Mesenchymal stem cell (in vitro differentiated cells and primary cell): ENCODE measurements around the gene ABCG2.
A peak's percentile ranks its signal among the peaks of the same experiment; 100 is the strongest.

Experiments used
- DNase-seq: peaks from one replicate; pipeline ENCODE4 v3.0.0-alpha.2; 2013
- H2AFZ ChIP-seq: one replicate; pipeline ENCODE4 v1.6.1; 2013; ENCODE audit warnings: low read depth, mild to moderate bottlenecking, control low read depth, inconsistent platforms, low read length, moderate library complexity
- H2AK5ac ChIP-seq: 2 replicates; pipeline ENCODE4 v1.6.1; 2013; ENCODE audit warnings: low read length, moderate library complexity, mild to moderate bottlenecking, inconsistent platforms; ENCODE audit not compliant: severe bottlenecking
- H2BK120ac ChIP-seq: one replicate; pipeline ENCODE4 v1.6.1; 2013; ENCODE audit warnings: low read depth, mild to moderate bottlenecking, inconsistent platforms, low read length, moderate library complexity
- H2BK12ac ChIP-seq, 2 experiments: one replicate each; pipeline ENCODE4 v1.6.1; 2013; ENCODE audit warnings: inconsistent platforms in 2 of 2, low read length in 2 of 2, mild to moderate bottlenecking in 2 of 2, moderate library complexity in 2 of 2, control low read depth in 1 of 2
- H2BK15ac ChIP-seq: one replicate; pipeline ENCODE4 v1.6.1; 2013; ENCODE audit warnings: mild to moderate bottlenecking, low read depth, inconsistent platforms; ENCODE audit not compliant: poor library complexity, severe bottlenecking
- H2BK5ac ChIP-seq: 2 replicates; pipeline ENCODE4 v1.6.1; 2013; ENCODE audit warnings: low read depth, mild to moderate bottlenecking, low read length, control low read depth, inconsistent platforms; ENCODE audit not compliant: poor library complexity, severe bottlenecking
- H3K14ac ChIP-seq, 2 experiments: one replicate each; pipeline ENCODE4 v1.6.1; 2013; ENCODE audit warnings: inconsistent platforms in 2 of 2, low read length in 2 of 2, control low read depth in 1 of 2, mild to moderate bottlenecking in 1 of 2, moderate library complexity in 1 of 2
- H3K18ac ChIP-seq, 2 experiments: one replicate each; pipeline ENCODE4 v1.6.1; 2013; ENCODE audit warnings: inconsistent platforms in 2 of 2, low read length in 2 of 2, control low read depth in 1 of 2, low read depth in 1 of 2, mild to moderate bottlenecking in 1 of 2
- H3K23ac ChIP-seq, 2 experiments: one replicate each; pipeline ENCODE4 v1.6.1; 2013; ENCODE audit warnings: inconsistent platforms in 2 of 2, low read length in 2 of 2, mild to moderate bottlenecking in 2 of 2, moderate library complexity in 2 of 2, control low read depth in 1 of 2
- H3K27ac ChIP-seq: 2 replicates; pipeline ENCODE4 v1.5.1; 2013; ENCODE audit warnings: mild to moderate bottlenecking, moderate library complexity, low read length, control low read depth, inconsistent platforms; ENCODE audit not compliant: poor library complexity, severe bottlenecking
- H3K27me3 ChIP-seq, 2 experiments: 2 replicates each; pipeline versions ENCODE4 v1.6.1 to v1.7.0; 2013; ENCODE audit warnings: low read length in 2 of 2, mild to moderate bottlenecking in 2 of 2, moderate library complexity in 2 of 2, control low read depth in 1 of 2, inconsistent platforms in 1 of 2; ENCODE audit not compliant: control insufficient read depth in 1 of 2, insufficient read depth in 1 of 2
- H3K36me3 ChIP-seq, 2 experiments: 2 replicates each; pipeline versions ENCODE4 v1.6.1 to v1.7.0; 2013; ENCODE audit warnings: low read length in 2 of 2, control low read depth in 1 of 2, inconsistent platforms in 1 of 2, low read depth in 1 of 2, mild to moderate bottlenecking in 1 of 2; ENCODE audit not compliant: insufficient read depth in 2 of 2, control insufficient read depth in 1 of 2
- H3K4ac ChIP-seq, 2 experiments: one replicate each; pipeline ENCODE4 v1.6.1; 2013; ENCODE audit warnings: inconsistent platforms in 2 of 2, low read length in 2 of 2, mild to moderate bottlenecking in 2 of 2, moderate library complexity in 2 of 2, control low read depth in 1 of 2, low read depth in 1 of 2
- H3K4me1 ChIP-seq: 2 replicates; pipeline ENCODE4 v1.6.1; 2013; ENCODE audit warnings: low read depth, low read length, control low read depth; ENCODE audit not compliant: control insufficient read depth, insufficient read depth
- H3K4me2 ChIP-seq: 2 replicates; pipeline ENCODE4 v1.6.1; 2013; ENCODE audit warnings: low read length, mild to moderate bottlenecking, inconsistent platforms; ENCODE audit not compliant: poor library complexity, severe bottlenecking
- H3K4me3 ChIP-seq, 2 experiments: 2 replicates each; pipeline versions ENCODE4 v1.5.1 to v1.7.0; 2013; ENCODE audit warnings: low read length in 2 of 2, mild to moderate bottlenecking in 2 of 2, control low read depth in 1 of 2, low read depth in 1 of 2; ENCODE audit not compliant: insufficient read depth in 1 of 2
- H3K79me1 ChIP-seq: replicated peaks from 2 replicates; pipeline ENCODE4 v1.6.1; 2013; ENCODE audit warnings: mild to moderate bottlenecking, control low read depth, low read length, inconsistent platforms; ENCODE audit not compliant: poor library complexity, severe bottlenecking
- H3K9ac ChIP-seq: 2 replicates; pipeline ENCODE4 v1.7.0; 2013; ENCODE audit warnings: mild to moderate bottlenecking, low read length, moderate library complexity
- H3K9me3 ChIP-seq: 2 replicates; pipeline ENCODE4 v1.7.0; 2013; ENCODE audit warnings: mild to moderate bottlenecking, low read length; ENCODE audit not compliant: control insufficient read depth
- H4K8ac ChIP-seq: one replicate; pipeline ENCODE4 v1.6.1; 2013; ENCODE audit warnings: inconsistent platforms, mild to moderate bottlenecking, low read length, moderate library complexity
- H4K91ac ChIP-seq: one replicate; pipeline ENCODE4 v1.6.1; 2013; ENCODE audit warnings: mild to moderate bottlenecking, low read length, inconsistent platforms
- WGBS: methylation state at CpG from one replicate; pipeline ENCODE4 v1.1.7; 2013; ENCODE audit warnings: mixed read lengths; 5-methylcytosine and 5-hydroxymethylcytosine counted together

The ABCG2 gene

DNA sequence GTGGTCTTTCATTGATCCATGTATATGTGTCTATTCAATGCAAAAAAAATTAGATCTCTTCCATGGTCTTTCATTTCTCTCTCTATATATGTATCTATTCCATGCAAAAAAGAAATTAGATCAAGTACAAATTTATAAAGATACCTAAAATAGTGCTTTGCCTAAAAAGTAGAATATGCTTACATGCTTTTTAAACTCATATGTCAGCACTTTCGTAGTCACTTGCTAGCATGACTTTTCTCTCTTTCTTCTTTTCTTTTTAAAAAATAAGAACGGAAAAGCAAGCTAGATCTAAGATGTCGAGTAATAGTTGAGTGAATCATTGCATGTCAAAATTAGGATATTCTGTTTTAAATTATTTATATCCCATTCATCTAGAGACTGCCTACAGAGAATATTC lies 100.1 kb downstream of the ABCG2 start:
- Histone ChIP-seq H2BK5ac (no peak overlapping the region), H3K4me1 (no peaks in the 10 kb centered on the region), H2AK5ac (no peak overlapping the region), H2AFZ (no peak overlapping the region), H3K4me2 (no peak overlapping the region), H3K23ac (no peak overlapping the region), H2BK12ac (no peak overlapping the region), H3K9me3 (no peaks in the 10 kb centered on the region), H3K14ac (no peak overlapping the region), H3K36me3 (peaks cover 13 to 74% of the 10 kb centered on the region in 2 experiments), H4K91ac (no peak overlapping the region), H3K79me1 (peaks cover 3% of the 10 kb centered on the region), H3K27me3 (no peaks in the 10 kb centered on the region), H3K18ac (no peak overlapping the region), H2BK120ac (no peak overlapping the region), H4K8ac (no peak overlapping the region), H3K4me3 (no peak overlapping the region), H2BK15ac (no peak overlapping the region), H3K9ac (no peak overlapping the region), H3K27ac (no peak overlapping the region), H3K4ac (no peak overlapping the region)
- no peak for DNase-seq
- WGBS = 100% methylated on average over 1 of the region's 3 CpGs

GRCh38 chr4:88054901-88055300 lies 103.5 kb downstream of the ABCG2 start:
- Histone ChIP-seq H3K4me3 (no peak overlapping the region), H2AFZ (no peak overlapping the region), H3K9ac (no peak overlapping the region), H3K4me1 (no peaks in the 10 kb centered on the region), H4K91ac (no peak overlapping the region), H2BK5ac (no peak overlapping the region), H3K36me3 (peaks cover 26 to 79% of the 10 kb centered on the region in 2 experiments), H4K8ac (no peak overlapping the region), H2AK5ac (no peak overlapping the region), H3K9me3 (no peaks in the 10 kb centered on the region), H3K27ac (no peak overlapping the region), H3K4me2 (no peak overlapping the region), H3K79me1 (peaks cover 3% of the 10 kb centered on the region), H3K27me3 (no peaks in the 10 kb centered on the region), H2BK15ac (no peak overlapping the region), H2BK120ac (no peak overlapping the region), H3K23ac (no peak overlapping the region), H3K14ac (no peak overlapping the region), H2BK12ac (no peak overlapping the region), H3K4ac (no peak overlapping the region), H3K18ac (no peak overlapping the region)
- WGBS = 84% methylated on average over 3 of the region's 3 CpGs
- peak; percentile 69 for DNase-seq

DNA sequence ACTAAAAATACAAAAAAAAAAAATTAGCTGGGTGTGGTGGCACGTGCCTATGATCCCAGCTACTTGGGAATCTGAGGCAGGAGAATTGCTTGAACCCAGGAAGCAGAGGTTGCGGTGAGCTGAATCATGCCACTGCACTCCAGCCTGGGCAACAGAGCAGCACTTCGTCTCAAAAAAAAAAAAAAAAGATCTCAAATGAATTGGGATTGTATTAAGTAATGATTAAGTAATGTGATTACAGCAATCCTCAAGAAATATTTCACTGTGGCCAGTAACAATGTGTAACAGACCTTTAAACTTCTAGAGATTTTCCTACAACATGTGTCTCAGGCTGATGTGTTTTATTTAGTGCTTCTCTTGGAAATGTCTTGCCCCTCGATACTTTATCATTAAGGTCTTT lies 104.2 kb downstream of the ABCG2 start:
- no peak overlapping the region for H2AK5ac ChIP-seq
- no peaks in the 10 kb centered on the region for H3K4me1 ChIP-seq
- H3K27me3 ChIP-seq = no peaks in the 10 kb centered on the region
- H2BK15ac ChIP-seq = no peak overlapping the region
- peaks cover 1% of the 10 kb centered on the region for H3K79me1 ChIP-seq
- H3K27ac ChIP-seq = no peak overlapping the region
- H3K23ac ChIP-seq = no peak overlapping the region
- H3K18ac ChIP-seq = no peak overlapping the region
- no peak overlapping the region for H3K14ac ChIP-seq
- no peak overlapping the region for H3K4ac ChIP-seq
- H2BK12ac ChIP-seq = no peak overlapping the region
- H3K9ac ChIP-seq = no peak overlapping the region
- peaks cover 24 to 77% of the 10 kb centered on the region in 2 experiments for H3K36me3 ChIP-seq
- no peaks in the 10 kb centered on the region for H3K9me3 ChIP-seq
- H3K4me3 ChIP-seq = no peak overlapping the region
- WGBS = 88% methylated on average over 4 of the region's 4 CpGs
- no peak overlapping the region for H2BK5ac ChIP-seq
- no peak for DNase-seq
- H3K4me2 ChIP-seq = no peak overlapping the region
- H2BK120ac ChIP-seq = no peak overlapping the region
- H4K91ac ChIP-seq = no peak overlapping the region
- no peak overlapping the region for H4K8ac ChIP-seq
- no peak overlapping the region for H2AFZ ChIP-seq

- Histone ChIP-seq H4K91ac (no peak overlapping the region), H2BK120ac (no peak overlapping the region), H3K18ac (no peak overlapping the region), H3K4me3 (no peak overlapping the region), H3K36me3 (peaks cover 23 to 90% of the 10 kb centered on the region in 2 experiments), H3K9me3 (no peaks in the 10 kb centered on the region), H3K9ac (no peak overlapping the region), H2AK5ac (no peak overlapping the region), H3K79me1 (peaks cover 18% of the 10 kb centered on the region), H3K23ac (no peak overlapping the region), H3K4ac (no peak overlapping the region), H2AFZ (no peak overlapping the region), H4K8ac (no peak overlapping the region), H3K27ac (no peak overlapping the region), H2BK5ac (no peak overlapping the region), H2BK12ac (no peak overlapping the region), H3K4me2 (no peak overlapping the region), H3K4me1 (no peaks in the 10 kb centered on the region), H3K27me3 (no peaks in the 10 kb centered on the region), H3K14ac (no peak overlapping the region), H2BK15ac (no peak overlapping the region)
- no peak for DNase-seq
Measured at GRCh38 chr4:88045021-88045420, 113.4 kb downstream of the ABCG2 start.
